Nephron (organoid): ENCODE results near the gene POLD3.

Experiments used
- H3K27ac Mint-ChIP-seq, 3 experiments: 2 replicates each; pipeline ENCODE4 v1.8.0; 2020; ENCODE audit warnings: mixed read lengths in 3 of 3, mild to moderate bottlenecking in 2 of 3, moderate library complexity in 1 of 3
- H3K27me3 Mint-ChIP-seq: 2 replicates; pipeline ENCODE4 v1.8.0; 2021; ENCODE audit warnings: low read depth, mild to moderate bottlenecking, moderate library complexity, mixed read lengths
- H3K36me3 Mint-ChIP-seq: 2 replicates; pipeline ENCODE4 v1.8.0; 2020; ENCODE audit warnings: low read depth, mixed read lengths
- H3K4me1 Mint-ChIP-seq: 2 replicates; pipeline ENCODE4 v1.8.0; 2020; ENCODE audit warnings: mixed read lengths
- H3K4me3 Mint-ChIP-seq, 3 experiments: 2 replicates each; pipeline ENCODE4 v1.8.0; 2020; ENCODE audit warnings: mild to moderate bottlenecking in 3 of 3, mixed read lengths in 3 of 3, moderate library complexity in 2 of 3
- H3K9me3 Mint-ChIP-seq: 2 replicates; pipeline ENCODE4 v1.8.0; 2020; ENCODE audit warnings: mixed read lengths
- TF ChIP-seq, protein P1 (sequence below), 3 experiments: fragments of 200-600 bp; sonication (generic); IDR thresholded peaks; one replicate each; pipeline ENCODE4 v1.5.0; 2021; ENCODE audit warnings: antibody characterized with exemption in 3 of 3; ENCODE audit not compliant: unreplicated experiment in 3 of 3

Gene POLD3

GRCh38 chr11:74642912-74643311 lies 50.5 kb downstream of the POLD3 start:
- H3K9me3 Mint-ChIP-seq = no peaks in the 10 kb centered on the region
- H3K4me1 Mint-ChIP-seq = no peaks in the 10 kb centered on the region
- peaks cover 39% of the 10 kb centered on the region for H3K36me3 Mint-ChIP-seq
- no peaks in the 10 kb centered on the region for H3K27me3 Mint-ChIP-seq
- H3K4me3 Mint-ChIP-seq = no peak overlapping the region
- no peak overlapping the region for H3K27ac Mint-ChIP-seq
- TF ChIP-seq, protein P1, sequence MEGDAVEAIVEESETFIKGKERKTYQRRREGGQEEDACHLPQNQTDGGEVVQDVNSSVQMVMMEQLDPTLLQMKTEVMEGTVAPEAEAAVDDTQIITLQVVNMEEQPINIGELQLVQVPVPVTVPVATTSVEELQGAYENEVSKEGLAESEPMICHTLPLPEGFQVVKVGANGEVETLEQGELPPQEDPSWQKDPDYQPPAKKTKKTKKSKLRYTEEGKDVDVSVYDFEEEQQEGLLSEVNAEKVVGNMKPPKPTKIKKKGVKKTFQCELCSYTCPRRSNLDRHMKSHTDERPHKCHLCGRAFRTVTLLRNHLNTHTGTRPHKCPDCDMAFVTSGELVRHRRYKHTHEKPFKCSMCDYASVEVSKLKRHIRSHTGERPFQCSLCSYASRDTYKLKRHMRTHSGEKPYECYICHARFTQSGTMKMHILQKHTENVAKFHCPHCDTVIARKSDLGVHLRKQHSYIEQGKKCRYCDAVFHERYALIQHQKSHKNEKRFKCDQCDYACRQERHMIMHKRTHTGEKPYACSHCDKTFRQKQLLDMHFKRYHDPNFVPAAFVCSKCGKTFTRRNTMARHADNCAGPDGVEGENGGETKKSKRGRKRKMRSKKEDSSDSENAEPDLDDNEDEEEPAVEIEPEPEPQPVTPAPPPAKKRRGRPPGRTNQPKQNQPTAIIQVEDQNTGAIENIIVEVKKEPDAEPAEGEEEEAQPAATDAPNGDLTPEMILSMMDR (IDR thresholded peaks at IDR 0.05; ENCODE audit: unreplicated experiment in 3 of 3) = no peak

- H3K27me3 Mint-ChIP-seq = no peaks in the 10 kb centered on the region
- H3K4me1 Mint-ChIP-seq = no peaks in the 10 kb centered on the region
- H3K36me3 Mint-ChIP-seq = peaks cover 38% of the 10 kb centered on the region
- H3K9me3 Mint-ChIP-seq = no peaks in the 10 kb centered on the region
- TF ChIP-seq, protein P1 (IDR thresholded peaks at IDR 0.05; ENCODE audit: unreplicated experiment in 3 of 3) = no peak
- no peak overlapping the region for H3K4me3 Mint-ChIP-seq
- H3K27ac Mint-ChIP-seq = no peak overlapping the region
These were observed 51.7 kb downstream of the POLD3 start for GRCh38 chr11:74644081-74644480.

GRCh38 chr11:74646215-74646614 lies 53.8 kb downstream of the POLD3 start:
- H3K27ac Mint-ChIP-seq = no peak overlapping the region
- TF ChIP-seq, protein P1 (IDR thresholded peaks at IDR 0.05; ENCODE audit: unreplicated experiment in 3 of 3) = no peak
- peaks cover 9% of the 10 kb centered on the region for H3K4me1 Mint-ChIP-seq
- peaks cover 37% of the 10 kb centered on the region for H3K36me3 Mint-ChIP-seq
- H3K4me3 Mint-ChIP-seq = no peak overlapping the region
- no peaks in the 10 kb centered on the region for H3K9me3 Mint-ChIP-seq
- no peaks in the 10 kb centered on the region for H3K27me3 Mint-ChIP-seq

- Mint-ChIP-seq H3K4me3 (no peak overlapping the region), H3K27ac (no peak overlapping the region)
- TF ChIP-seq, protein P1 (IDR thresholded peaks at IDR 0.05; ENCODE audit: unreplicated experiment in 3 of 3) = no peak
These were observed 54.6 kb downstream of the POLD3 start for GRCh38 chr11:74646954-74647353.

DNA sequence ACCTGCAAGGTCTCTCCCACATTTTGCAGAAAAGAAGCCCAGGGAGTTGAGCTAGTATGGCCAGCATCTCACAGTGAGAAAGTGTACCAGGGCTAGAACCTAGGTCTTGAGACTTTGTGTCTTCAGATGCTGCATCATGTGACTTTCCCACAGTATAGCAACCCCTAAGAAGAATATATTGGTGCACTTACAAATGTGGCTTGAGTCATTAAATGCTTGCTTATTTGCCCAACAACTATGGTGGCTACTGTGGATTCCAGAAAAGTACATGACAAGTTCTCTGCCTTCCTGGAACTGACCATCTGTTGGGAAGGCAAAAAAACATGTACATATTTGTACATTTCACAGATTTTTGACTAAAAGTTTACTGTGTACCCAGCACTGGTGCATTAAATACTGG lies 55.0 kb downstream of the POLD3 start:
- Mint-ChIP-seq H3K27me3 (no peaks in the 10 kb centered on the region), H3K9me3 (no peaks in the 10 kb centered on the region), H3K27ac (no peak overlapping the region), H3K4me1 (peaks cover 9% of the 10 kb centered on the region), H3K36me3 (peaks cover 35% of the 10 kb centered on the region), H3K4me3 (no peak overlapping the region)
- TF ChIP-seq, protein P1 (IDR thresholded peaks at IDR 0.05; ENCODE audit: unreplicated experiment in 3 of 3) = no peak

More at GRCh38 chr11:74646954-74647353, 54.6 kb downstream of the POLD3 start:
- no peaks in the 10 kb centered on the region for H3K9me3 Mint-ChIP-seq
- peaks cover 35% of the 10 kb centered on the region for H3K36me3 Mint-ChIP-seq
- no peaks in the 10 kb centered on the region for H3K27me3 Mint-ChIP-seq
- peaks cover 9% of the 10 kb centered on the region for H3K4me1 Mint-ChIP-seq

- peaks cover 9% of the 10 kb centered on the region for H3K4me1 Mint-ChIP-seq
- H3K4me3 Mint-ChIP-seq = no peak overlapping the region
- H3K36me3 Mint-ChIP-seq = peaks cover 36% of the 10 kb centered on the region
- H3K27me3 Mint-ChIP-seq = no peaks in the 10 kb centered on the region
- H3K9me3 Mint-ChIP-seq = no peaks in the 10 kb centered on the region
- H3K27ac Mint-ChIP-seq = no peak overlapping the region
- TF ChIP-seq, protein P1 (IDR thresholded peaks at IDR 0.05; ENCODE audit: unreplicated experiment in 3 of 3) = no peak
These were observed 55.4 kb downstream of the POLD3 start for GRCh38 chr11:74647831-74648230.
